ENCODE data around the gene AKAP17A.

Gene AKAP17A

DNA sequence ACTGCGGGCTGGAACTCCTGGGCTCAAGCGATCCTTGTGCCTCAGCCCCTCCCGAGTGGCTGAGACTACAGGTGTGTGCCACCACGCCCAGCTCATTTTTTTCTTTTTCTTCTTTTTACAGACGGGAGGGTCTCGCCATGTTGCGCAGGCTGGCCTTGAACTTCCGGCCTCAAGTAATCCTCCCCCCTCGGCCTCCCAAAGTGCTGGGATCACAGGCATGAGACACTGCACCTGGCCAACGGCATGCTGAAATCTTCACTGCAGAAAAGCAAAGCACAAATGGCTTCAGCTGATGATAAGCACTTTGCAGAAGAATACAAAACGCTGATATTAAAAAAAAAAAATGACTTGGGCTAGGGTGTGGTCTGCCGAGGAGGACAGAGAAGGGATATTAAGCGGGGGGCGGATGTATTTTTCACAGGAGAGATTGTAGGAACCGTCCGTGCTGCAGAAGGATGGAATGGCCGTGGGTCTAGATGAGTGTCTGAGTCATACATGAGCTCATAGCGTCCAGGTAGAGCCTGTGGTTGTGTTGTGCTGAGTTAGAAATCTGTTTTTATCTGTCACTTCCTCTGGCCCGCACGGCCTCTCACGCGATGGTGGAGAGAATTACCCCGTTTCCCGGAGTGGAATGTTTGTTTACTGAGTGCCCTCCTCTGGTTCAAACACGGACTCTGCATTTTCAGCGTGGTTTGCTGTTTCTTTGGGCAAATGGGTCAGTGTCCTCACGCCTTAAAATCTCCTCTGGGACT, 8.5 kb upstream of the AKAP17A start:
- no peak for DNase-seq (ENCODE audit: low read depth)

- no peak for DNase-seq (ENCODE audit: low read depth)
These were observed 7.0 kb upstream of the AKAP17A start for GRCh38 chrX:1584237-1585011.

GRCh38 chrX:1587161-1587560, 4.2 kb upstream of the AKAP17A start:
- no peak for DNase-seq (ENCODE audit: low read depth)

- DNase-seq (ENCODE audit: low read depth), result no peak
These were observed 1.9 kb upstream of the AKAP17A start for GRCh38 chrX:1589356-1590130.

- no peak for DNase-seq (ENCODE audit: low read depth)
These were observed 562 bp downstream of the AKAP17A start for GRCh38 chrX:1591863-1592469.

DNA sequence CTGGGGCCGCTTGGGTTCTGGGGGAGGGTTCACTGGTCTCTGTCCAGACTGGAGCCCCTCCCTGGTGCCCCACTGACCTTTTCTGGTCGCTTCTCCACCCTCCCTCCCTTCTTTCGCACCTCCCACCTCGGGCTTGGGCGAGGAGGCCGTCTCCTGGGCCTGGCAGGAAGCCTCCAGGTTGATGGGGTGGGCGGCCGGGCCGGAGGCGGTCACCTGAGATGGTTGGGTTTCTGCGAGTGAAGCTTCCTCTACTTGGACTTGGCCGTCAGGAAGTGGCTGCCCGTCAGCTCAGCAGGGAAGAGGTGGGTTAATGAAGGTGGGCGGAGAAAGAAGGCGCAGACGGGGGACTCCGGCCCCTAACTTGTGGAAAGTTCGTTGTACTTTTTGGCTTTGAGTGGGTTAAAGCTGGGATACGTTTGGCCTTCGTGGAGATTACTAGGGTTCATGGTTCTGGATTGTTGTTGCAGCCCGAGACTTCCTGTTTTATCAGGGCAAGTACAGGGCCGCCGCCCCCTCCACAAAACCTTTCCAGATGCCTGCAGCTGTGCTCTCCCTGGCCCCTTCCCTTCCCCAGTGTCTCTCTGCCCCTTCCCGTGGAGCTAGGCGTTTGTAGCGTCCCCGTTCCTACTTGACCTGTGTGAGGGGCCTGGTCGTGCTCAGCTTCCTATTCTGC, 1.2 kb downstream of the AKAP17A start:
- no peak for DNase-seq (ENCODE audit: low read depth)

DNA sequence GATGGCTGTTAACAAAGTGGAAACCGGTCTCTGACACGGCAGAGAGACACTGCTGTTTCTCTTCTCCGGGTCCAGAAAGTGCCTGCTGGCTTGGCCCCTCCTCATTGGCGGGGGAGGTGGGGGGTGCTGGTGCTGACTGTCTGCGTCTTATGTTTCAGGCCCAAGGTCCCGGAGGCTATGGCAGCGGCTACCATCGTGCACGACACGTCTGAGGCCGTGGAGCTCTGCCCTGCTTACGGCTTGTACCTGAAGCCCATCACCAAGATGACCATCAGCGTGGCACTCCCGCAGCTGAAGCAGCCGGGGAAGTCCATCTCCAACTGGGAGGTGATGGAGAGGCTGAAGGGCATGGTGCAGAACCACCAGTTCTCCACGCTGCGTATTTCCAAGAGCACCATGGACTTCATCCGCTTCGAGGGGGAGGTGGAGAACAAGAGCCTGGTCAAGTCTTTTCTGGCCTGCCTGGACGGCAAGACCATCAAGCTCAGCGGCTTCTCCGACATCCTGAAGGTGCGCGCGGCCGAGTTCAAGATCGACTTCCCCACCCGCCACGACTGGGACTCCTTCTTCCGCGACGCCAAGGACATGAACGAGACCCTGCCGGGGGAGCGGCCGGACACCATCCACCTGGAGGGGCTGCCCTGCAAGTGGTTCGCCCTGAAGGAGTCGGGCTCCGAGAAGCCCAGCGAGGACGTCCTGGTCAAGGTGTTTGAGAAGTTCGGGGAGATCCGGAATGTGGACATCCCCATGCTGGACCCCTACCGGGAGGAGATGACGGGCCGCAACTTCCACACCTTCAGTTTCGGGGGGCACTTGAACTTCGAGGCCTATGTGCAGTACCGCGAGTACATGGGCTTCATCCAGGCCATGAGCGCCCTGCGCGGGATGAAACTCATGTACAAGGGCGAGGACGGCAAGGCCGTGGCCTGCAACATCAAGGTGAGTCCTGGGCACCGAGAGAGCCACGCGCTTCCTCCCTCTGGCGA, 2.2 kb downstream of the AKAP17A start:
- DNase-seq (ENCODE audit: low read depth), result no peak

- no peak for DNase-seq (ENCODE audit: low read depth)
These were observed 4.3 kb downstream of the AKAP17A start for GRCh38 chrX:1595711-1596060.

GRCh38 chrX:1596676-1597344, 5.4 kb downstream of the AKAP17A start:
- no peak for DNase-seq (ENCODE audit: low read depth)

DNA sequence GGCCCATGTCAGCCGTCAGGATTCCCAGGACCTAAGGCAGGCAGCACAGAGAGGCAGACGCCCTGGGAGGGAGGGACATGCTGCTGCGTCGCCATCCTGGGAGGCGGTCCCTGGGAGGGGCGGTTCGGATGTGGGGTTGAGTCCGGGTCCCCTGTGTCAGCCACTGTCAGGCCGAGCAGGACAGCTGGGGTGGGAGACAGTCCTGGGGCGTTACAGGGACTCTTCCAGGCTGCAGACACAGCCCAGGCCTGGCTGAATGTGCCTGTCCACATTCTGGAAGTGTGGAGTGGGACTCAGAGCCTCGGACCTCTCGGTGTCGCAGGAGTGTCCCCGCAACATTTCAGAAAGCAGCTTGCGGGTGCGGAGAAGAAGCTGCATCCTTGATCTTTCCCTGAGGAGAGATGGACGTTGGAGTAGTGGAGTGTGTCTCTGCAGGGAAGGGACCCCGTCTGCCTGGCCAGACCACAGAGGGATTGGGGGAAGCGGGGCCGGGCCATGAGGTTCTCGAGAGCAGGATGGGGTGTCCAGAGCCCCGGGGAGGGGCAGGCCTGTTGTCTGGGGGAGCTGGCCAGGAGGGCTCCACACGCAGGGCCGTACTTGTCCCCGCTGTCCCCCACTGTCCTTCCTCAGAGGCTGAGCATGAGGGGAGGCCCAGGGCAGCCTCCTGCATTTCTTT, 6.1 kb downstream of the AKAP17A start:
- DNase-seq (ENCODE audit: low read depth), result no peak

DNA sequence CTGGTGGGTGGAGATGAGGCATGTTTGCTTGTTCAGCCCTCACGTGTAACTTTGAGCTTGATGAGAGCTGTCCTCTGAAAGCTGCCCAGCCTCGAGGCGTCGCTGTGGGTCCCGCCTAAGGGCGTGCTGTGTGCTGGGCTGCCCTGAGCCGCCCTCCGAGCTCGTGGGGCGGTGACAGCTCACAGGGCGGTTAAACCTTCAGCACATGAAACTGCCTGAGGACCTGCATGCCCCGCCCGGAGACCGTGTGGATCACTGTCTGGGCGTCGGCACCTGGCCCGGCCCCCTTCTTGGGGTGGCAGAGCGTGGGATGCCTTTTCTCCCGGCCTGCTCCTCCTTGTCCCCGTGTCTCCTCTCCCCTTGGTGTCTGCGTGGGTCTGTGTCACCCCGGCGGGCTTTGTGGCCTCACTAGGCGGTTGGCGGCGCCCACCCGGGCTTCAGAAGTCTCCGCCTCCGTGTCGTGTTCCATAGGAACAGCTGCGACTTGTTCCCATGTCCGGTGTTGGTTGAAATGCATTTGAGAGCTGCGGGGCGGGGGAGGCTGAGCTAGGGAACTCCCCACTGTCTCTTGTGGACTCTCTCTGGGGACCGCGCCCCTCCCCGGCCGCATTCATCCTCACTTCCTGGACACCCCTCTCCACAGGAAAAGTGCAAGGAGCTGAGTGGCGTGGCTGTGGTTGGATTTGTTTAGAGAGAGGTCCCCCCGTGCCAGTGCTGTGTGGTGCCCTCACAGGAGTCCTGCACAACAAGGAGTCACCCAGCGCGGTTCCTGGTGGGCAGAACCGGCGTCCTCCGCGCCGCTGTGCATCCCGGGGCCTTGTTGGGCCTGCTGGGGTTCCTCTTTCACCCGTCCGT, 6.8 kb downstream of the AKAP17A start:
- DNase-seq (ENCODE audit: low read depth), result no peak

- DNase-seq (ENCODE audit: low read depth), result no peak
These were observed 7.7 kb downstream of the AKAP17A start for GRCh38 chrX:1598876-1599790.

DNA sequence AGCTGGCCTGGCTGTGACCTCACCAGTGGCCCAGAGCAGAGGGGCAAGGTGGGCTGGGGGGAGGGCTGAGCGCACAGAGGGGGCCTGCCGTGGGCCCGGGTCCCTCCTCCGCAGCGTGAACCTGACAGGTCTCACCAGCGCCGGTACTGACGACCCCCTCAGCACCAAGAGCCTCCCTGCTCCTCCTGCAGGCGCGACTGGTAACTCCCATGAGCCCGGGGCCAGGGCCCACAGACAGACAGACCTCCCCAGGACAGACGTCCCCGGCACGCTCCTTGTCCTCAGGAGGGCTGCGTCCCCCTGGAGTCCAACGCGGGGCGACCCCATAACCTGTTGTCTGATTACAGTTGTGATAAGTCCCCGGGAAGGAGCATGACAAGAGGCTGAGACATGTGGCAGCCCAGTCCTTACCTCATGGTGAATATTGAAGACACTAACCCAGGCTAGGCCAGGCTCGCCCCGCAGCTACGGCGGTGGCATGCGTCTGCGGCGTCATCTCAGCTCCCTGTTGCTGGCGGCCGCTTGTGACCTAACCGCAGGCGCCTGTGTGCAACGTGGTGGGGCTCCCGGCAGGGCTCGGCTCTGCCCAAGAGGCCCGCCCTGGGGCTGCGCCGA, 8.5 kb downstream of the AKAP17A start:
- DNase-seq (ENCODE audit: low read depth), result no peak

DNA sequence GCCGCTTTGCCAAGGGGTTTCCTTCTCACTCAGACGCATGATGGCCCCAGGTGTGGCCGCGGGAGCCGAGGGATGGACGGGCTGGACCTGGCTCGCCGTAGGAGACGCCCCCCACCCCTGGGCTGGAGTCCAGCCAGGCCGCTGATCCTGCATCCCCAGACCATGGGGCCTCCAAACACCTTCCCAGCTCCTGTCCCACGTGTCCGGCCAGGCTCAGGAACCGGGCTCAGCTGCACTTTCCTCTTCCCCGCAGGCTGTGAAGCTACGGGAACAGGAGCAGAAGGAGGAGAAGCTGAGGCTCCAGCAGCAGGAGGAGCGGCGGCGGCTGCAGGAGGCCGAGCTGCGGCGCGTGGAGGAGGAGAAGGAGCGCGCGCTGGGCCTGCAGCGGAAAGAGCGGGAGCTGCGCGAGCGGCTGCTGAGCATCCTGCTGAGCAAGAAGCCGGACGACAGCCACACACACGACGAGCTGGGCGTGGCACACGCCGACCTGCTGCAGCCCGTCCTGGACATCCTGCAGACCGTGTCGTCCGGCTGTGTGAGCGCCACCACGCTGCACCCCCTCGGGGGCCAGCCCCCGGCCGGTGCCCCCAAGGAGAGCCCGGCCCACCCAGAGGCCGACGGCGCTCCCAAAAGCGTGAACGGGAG, 9.1 kb downstream of the AKAP17A start:
- DNase-seq (ENCODE audit: low read depth), result no peak

GRCh38 chrX:1601051-1601767, 9.8 kb downstream of the AKAP17A start:
- no peak for DNase-seq (ENCODE audit: low read depth)

DNA sequence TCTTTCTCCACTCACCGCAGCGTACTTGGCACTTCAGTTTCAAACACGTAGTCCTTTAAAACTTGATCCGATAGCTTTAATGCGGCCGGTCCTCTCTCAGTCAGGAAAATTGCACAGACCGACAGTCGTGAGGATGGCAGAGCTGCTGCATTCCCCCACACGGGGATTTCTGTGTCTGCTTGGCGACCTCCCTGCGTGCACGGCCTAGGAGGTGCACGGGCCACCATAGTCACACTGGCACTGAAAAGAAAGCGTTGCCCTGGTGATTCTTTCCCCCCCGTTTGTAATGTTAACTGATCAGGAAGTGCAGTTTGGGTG, 10.3 kb downstream of the AKAP17A start:
- no peak for DNase-seq (ENCODE audit: low read depth)

Data from T follicular helper cell (primary cell).